ENCODE measurements around the gene CTTNBP2.
"Not testable (repeated sequence)": the region's sequence is repeated elsewhere in the genome, so short reads cannot be mapped to it uniquely, and the experiment has no call there.

CTTNBP2 gene

GRCh38 chr7:117737926-117738325 is 135.3 kb downstream of the CTTNBP2 start:
- no peak for DNase-seq

GRCh38 chr7:117731455-117731854 is 141.8 kb downstream of the CTTNBP2 start:
- peak; percentile 54 for DNase-seq

- DNase-seq: no peak
These were observed 142.9 kb downstream of the CTTNBP2 start for GRCh38 chr7:117730390-117730789.

GRCh38 chr7:117728890-117729624 is 144.2 kb downstream of the CTTNBP2 start:
- no peak for DNase-seq

- DNase-seq: no peak
These were observed 148.3 kb downstream of the CTTNBP2 start for GRCh38 chr7:117724898-117725297.

- no peak for DNase-seq
These were observed 153.9 kb downstream of the CTTNBP2 start for GRCh38 chr7:117719377-117719776.

- DNase-seq: no peak
These were observed 155.0 kb downstream of the CTTNBP2 start for GRCh38 chr7:117718116-117718835.

GRCh38 chr7:117717357-117717756 is 155.9 kb downstream of the CTTNBP2 start:
- no peak for DNase-seq

- no peak for DNase-seq
These were observed 156.4 kb downstream of the CTTNBP2 start for GRCh38 chr7:117716707-117717299.

- DNase-seq: peak; percentile 12
These were observed 157.3 kb downstream of the CTTNBP2 start for GRCh38 chr7:117715784-117716445.

- no peak for DNase-seq
These were observed 161.7 kb downstream of the CTTNBP2 start for GRCh38 chr7:117711556-117711955.

- DNase-seq: not testable (repeated sequence)
These were observed 165.1 kb downstream of the CTTNBP2 start for GRCh38 chr7:117708173-117708572.

GRCh38 chr7:117707080-117707479 is 166.2 kb downstream of the CTTNBP2 start:
- no peak for DNase-seq

GRCh38 chr7:117706210-117706609 is 167.0 kb downstream of the CTTNBP2 start:
- DNase-seq: no peak

GRCh38 chr7:117705630-117706029 is 167.6 kb downstream of the CTTNBP2 start:
- DNase-seq: no peak

- no peak for DNase-seq
These were observed 169.2 kb downstream of the CTTNBP2 start for GRCh38 chr7:117704063-117704462.

- DNase-seq: no peak
These were observed 175.2 kb downstream of the CTTNBP2 start for GRCh38 chr7:117698018-117698417.

GRCh38 chr7:117692338-117692737 is 180.9 kb downstream of the CTTNBP2 start:
- no peak for DNase-seq

GRCh38 chr7:117690147-117690546 is 183.1 kb downstream of the CTTNBP2 start:
- DNase-seq: no peak

- DNase-seq: no peak
These were observed 183.8 kb downstream of the CTTNBP2 start for GRCh38 chr7:117689406-117689805.

- no peak for DNase-seq
These were observed 185.1 kb downstream of the CTTNBP2 start for GRCh38 chr7:117688126-117688525.

GRCh38 chr7:117686311-117686935 is 186.8 kb downstream of the CTTNBP2 start:
- no peak for DNase-seq

GRCh38 chr7:117685795-117686194 is 187.4 kb downstream of the CTTNBP2 start:
- DNase-seq: no peak

Measured in GDM1 (cell line).